Activated CD8-positive, alpha-beta memory T cell treated with anti-CD3 and anti-CD28 coated beads, Interleukin-2, amount 50 U/mL, for 1 hour (primary cell): ENCODE data around the gene CDC40.
"Not testable (repeated sequence)": the region's sequence is repeated elsewhere in the genome, so short reads cannot be mapped to it uniquely, and the experiment has no call there.

ENCODE experiments used
- DNase-seq: peaks from one replicate; pipeline ENCODE4 v3.0.0-alpha.2; 2020; ENCODE audit errors: extremely low read depth

CDC40 gene

DNA sequence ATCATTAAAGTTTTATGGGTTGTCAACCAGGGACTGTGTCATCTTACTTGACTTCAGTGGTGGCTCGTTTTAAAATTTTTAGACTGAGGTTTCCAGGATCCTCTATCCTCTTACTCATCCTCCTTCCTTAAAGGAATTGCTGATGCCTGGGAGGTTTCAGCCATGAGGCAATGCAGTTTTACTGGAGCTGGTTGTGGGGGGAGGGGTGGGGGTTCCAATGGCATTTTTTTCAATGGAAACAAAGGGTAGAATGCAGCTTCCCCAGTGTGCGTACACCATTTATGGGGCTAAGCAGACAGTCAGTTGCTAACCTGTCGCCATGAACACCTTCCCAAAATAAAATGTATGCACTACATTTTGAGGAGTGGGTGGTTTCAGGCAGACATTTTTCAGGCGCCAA, 89.9 kb downstream of the CDC40 start:
- no peak for DNase-seq

DNA sequence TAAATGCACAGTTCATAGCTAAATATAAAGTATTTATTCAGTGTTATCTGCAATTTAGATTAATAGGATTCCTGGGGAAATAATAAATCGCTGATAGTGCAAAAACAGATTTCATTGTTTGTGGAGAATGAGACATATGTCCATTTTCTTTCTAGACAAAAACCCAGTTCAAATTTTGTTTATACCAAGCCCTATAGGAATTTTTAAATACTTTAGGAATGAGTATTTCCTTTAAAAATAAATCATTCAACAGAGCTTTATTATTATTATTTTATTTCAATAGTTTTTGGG, 91.5 kb downstream of the CDC40 start:
- no peak for DNase-seq

DNA sequence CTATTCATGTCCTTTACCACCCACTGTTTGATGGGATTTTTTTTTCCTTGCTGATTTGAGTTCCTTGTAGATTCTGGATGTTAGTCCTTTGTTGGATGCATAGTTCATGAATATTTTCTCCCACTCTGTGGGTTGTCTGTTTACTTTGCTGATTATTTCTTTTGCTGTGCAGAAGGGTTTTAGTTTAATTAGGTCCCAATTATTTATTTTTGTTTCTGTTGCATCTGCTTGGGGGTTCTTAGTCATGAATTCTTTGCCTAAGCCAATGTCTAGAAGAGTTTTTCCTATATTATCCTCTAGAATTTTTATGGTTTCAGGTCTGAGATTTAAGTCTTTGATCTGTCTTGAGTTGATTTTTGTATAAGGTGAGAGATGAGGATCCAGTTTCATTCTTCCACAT, 92.6 kb downstream of the CDC40 start:
- DNase-seq: not testable (repeated sequence)

DNA sequence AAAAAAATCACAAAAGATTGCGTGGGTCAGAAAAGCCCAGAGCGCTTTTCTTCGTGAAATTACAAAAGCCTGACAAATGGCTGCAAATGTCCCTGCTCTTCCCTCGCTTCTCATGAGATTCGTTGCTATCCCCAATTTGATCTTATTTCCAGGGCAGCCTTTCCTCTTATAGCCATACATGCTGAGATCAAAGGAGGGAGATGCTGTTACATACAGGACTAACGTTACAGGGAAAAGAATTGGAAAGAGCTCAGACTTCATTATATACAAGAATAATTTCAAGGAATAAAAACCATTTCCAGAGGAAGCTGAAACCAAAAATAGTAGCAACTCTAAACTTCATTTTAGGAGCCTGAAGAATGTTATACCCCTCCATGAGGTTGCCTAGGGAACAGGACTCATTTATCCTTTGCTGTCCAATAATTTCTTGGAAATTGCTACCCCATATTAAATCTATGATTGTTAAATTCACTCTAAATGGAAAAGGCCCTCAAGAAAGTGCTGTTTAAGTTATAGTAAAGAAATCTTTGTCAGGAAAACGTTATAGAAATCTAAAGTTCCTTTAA, 97.0 kb downstream of the CDC40 start:
- DNase-seq: no peak
